H54 (cell line): ENCODE measurements around the gene PKP1.
"Not testable (repeated sequence)": the region's sequence is repeated elsewhere in the genome, so short reads cannot be mapped to it uniquely, and the experiment has no call there.

Experiments
- DNase-seq: peaks from one replicate; pipeline ENCODE4 v3.0.0; 2011; ENCODE audit warnings: low spot score, mixed read lengths; ENCODE audit not compliant: insufficient read length
- FAIRE-seq: peaks from 3 replicates; lab custom pipeline; 2011; peaks lifted over from hg19 to GRCh38; lab: Jason Lieb, UNC
- POLR2A ChIP-seq: IDR thresholded peaks from 2 replicates; pipeline ENCODE4 v1.6.1; 2011; ENCODE audit warnings: low read depth, mild to moderate bottlenecking, low read length

PKP1 gene

GRCh38 chr1:201282931-201283829, at the start of gene PKP1:
TSS of gene PKP1 (plus strand) at chr1:201283506. CDS start at chr1:201283703, 197 bp downstream.
- FAIRE-seq (no peak), DNase-seq (no peak)

DNA sequence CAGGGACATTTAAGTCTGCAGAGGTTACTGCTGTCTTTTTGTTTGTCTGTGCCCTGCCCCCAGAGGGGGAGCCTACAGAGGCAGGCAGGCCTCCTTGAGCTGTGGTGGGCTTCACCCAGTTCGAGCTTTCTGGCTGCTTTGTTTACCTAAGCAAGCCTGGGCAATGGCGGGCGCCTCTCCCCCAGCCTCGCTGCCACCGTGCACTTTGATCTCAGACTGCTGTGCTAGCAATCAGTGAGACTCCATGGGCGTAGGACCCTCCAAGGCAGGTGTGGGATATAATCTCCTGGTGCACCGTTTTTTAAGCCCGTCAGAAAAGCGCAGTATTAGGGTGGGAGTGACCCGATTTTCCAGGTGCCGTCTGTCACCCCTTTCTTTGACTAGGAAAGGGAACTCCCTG, 43.7 kb upstream of the PKP1 start:
- DNase-seq, FAIRE-seq: not testable (repeated sequence)

More at GRCh38 chr1:201282931-201283829, at the start of gene PKP1:
- no peak for TF ChIP-seq POLR2A

GRCh38 chr1:201240171-201240570, 43.1 kb upstream of the PKP1 start:
- DNase-seq (no peak), FAIRE-seq (no peak)

GRCh38 chr1:201241736-201242135, 41.6 kb upstream of the PKP1 start:
- no peak for DNase-seq
- no peak for TF ChIP-seq POLR2A
- no peak for FAIRE-seq

More at GRCh38 chr1:201240171-201240570, 43.1 kb upstream of the PKP1 start:
- TF ChIP-seq POLR2A = no peak

DNA sequence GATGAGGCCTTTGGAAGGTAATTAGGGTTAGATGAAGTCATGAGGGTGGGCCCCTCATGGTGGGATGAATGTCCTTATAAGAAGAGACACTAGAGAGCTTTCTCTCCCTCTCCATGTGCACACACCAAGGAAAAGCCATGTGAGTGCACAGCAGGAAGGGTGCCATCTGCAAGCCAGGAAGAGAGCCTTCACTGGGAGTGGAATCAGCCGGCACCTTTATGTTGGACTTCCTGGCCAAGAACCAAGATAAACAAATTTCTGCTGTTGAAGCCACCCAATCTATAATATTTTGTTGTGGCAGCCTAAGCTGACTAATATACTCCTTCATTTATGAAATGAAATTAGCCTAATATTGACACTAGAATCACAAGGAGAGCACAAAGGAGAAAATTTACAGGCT, 38.2 kb upstream of the PKP1 start:
- DNase-seq (no peak), FAIRE-seq (no peak)
- no peak for TF ChIP-seq POLR2A

GRCh38 chr1:201248721-201249559, 34.4 kb upstream of the PKP1 start:
- no peak for TF ChIP-seq POLR2A
- FAIRE-seq = no peak
- no peak for DNase-seq

DNA sequence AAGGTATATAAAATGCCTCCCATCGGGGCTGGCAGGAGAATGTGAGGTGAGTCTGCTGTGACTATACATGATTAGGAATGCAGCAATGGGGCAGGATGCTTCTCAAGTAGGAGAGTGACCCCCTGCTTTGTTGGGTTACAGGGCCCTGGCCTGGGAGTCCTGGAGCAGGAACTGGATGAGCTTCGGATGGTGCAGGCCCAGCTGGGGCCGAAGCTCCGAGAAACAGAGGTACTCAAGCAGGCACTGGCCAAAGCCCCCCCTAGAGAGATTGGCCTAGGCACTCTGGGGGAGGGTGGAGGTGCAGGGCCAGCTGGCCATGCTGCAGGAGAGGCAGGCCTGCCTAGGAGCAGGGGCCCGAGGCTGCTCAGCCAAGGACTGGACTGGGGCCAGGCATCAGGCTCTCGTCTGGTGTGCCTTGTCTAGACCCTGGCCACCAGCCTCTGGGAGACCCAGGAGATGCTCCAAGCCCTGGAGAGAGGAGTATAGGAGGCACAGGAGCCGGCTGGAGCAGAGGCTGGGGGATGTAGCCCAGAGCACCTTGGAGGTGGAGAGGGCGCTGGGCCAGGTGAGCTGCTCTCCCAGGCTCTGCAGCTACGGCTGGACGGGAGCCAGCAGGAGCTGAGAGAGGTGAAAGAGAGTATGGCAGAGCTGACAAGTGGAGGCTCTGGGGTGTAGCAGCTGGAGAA, 32.8 kb upstream of the PKP1 start:
- TF ChIP-seq POLR2A = no peak
- DNase-seq = no peak

GRCh38 chr1:201251411-201251810, 31.9 kb upstream of the PKP1 start:
- DNase-seq (no peak), FAIRE-seq (no peak)
- TF ChIP-seq POLR2A = no peak

More for the DNA sequence above, 32.8 kb upstream of the PKP1 start:
- FAIRE-seq = no peak

- no peak for FAIRE-seq
- no peak for TF ChIP-seq POLR2A
- DNase-seq = no peak
Observed at GRCh38 chr1:201251851-201252430, 31.4 kb upstream of the PKP1 start.

DNA sequence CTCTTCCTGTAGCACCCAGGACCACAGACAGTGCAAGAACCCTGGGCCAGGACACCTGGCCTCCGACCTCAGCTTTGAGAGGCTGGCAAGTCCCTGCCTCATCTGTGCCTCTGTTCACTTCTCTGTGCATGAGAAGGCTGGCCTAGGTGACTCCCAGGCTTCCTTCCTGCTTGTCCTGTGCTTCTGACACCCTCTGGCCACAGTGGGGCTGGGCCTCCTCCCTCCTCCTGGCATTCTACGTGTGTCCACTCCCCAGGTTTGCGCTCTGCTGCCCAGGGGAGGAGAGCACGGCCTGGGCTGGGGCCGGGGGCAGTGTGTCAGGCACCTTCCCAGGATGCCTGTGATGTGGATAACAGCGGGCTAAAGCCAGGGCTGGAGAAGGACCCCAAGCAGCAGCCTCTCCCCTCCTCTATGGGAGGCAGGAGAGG, 30.3 kb upstream of the PKP1 start:
- DNase-seq (no peak), FAIRE-seq (no peak)
- TF ChIP-seq POLR2A = no peak

- no peak for TF ChIP-seq POLR2A
- DNase-seq = no peak
- FAIRE-seq = no peak
Observed at GRCh38 chr1:201253411-201253810, 29.9 kb upstream of the PKP1 start.

GRCh38 chr1:201253906-201254624, 29.2 kb upstream of the PKP1 start:
- no peak for DNase-seq
- no peak for TF ChIP-seq POLR2A

GRCh38 chr1:201254625-201255478, 28.5 kb upstream of the PKP1 start:
- FAIRE-seq (no peak), DNase-seq (peak; percentile 73)
- no peak for TF ChIP-seq POLR2A

More at GRCh38 chr1:201253906-201254624, 29.2 kb upstream of the PKP1 start:
- FAIRE-seq = no peak
